AG04449 (cell line): Measurements from ENCODE around the gene CLCN4.

Experiments used
- CTCF ChIA-PET: fragments of 350-600 bp; formaldehyde crosslinking; extraction: SDS; loops from one replicate; lab custom pipeline; 2021; ENCODE audit warnings: antibody characterized with exemption; lab: Yijun Ruan, JAX
- POLR2A ChIA-PET: fragments of 400-600, 350-600 bp; formaldehyde crosslinking; extraction: SDS; loops from one replicate; lab custom pipeline; 2020; ENCODE audit warnings: antibody characterized with exemption, inconsistent platforms; lab: Yijun Ruan, JAX
- DNase-seq: peaks from one replicate; pipeline ENCODE4 v3.0.0-alpha.2; 2010; ENCODE audit warnings: low read depth, low spot score
- H3K4me3 ChIP-seq: 2 replicates; pipeline ENCODE4 v1.5.1; 2011; ENCODE audit warnings: low read depth, mild to moderate bottlenecking, control low read depth, low read length
- CTCF ChIP-seq: IDR thresholded peaks from one replicate; pipeline ENCODE4 v1.5.1; 2011; ENCODE audit warnings: mild to moderate bottlenecking, moderate library complexity, low read length, control low read depth, inconsistent platforms; ENCODE audit not compliant: insufficient read depth; ENCODE audit errors: missing control alignments

CLCN4 gene

DNA sequence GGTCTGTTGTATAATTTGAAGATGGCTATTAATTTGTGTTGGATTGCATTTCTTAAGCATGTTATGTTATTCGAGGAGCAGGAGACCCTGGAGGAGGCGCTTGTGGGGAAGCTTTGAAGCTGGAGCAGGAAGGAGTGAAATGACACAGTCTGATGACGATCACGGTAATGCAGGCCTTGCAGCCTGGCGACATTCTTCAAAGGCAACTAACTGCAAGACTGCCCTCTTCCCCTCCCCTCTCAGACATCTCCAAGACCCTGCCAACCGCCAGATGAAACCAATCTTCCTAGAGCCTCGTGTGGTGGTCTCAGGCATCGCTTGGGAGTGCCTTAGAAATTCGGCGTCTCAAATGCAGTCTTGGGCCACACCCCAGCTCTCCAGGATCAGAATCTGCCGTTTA is 16.1 kb downstream of the CLCN4 start:
- ChIA-PET POLR2A (no interaction called here), CTCF (interaction anchor here (1.9 to 3.1 kb wide), 2 partner anchors 17 to 53 kb away, joined by 8 to 14 read pairs; no protein-coding TSS in a partner anchor)
- no peak overlapping the region for H3K4me3 ChIP-seq
- no peak for DNase-seq
- no peak for TF ChIP-seq CTCF

DNA sequence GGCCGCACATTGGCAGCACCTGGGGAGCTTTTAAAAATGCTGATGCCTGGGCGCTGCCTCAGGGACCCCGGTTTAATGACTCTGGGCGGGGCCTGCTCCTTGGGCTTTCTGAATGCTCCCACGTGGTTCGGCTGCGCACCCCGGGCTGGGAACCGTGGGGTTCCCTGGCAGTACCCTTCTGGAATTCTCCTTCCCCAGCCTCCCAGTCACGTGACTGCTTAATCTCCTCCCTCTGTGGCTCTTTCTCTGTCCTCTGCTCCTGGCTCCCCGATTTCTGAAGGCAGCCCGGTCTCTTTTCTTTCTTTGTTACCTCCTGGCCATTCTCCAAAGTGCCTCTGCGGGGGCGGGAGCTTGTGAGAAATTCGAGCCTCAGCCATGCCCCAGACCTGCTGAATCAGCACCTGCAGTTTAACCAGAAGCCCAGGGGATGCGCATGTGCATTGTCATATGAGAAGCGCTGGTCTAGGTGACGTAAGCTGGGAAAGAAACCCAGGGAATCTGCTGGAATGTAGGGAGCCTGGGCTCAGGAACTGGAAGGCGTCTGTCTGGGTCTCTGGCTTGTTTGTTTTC is 16.6 kb downstream of the CLCN4 start:
- CTCF ChIA-PET: interaction anchor here (1.9 to 3.1 kb wide), 2 partner anchors 17 to 53 kb away, joined by 8 to 14 read pairs; no protein-coding TSS in a partner anchor
- POLR2A ChIA-PET: no interaction called here
- no peak for TF ChIP-seq CTCF
- no peak overlapping the region for H3K4me3 ChIP-seq
- no peak for DNase-seq

GRCh38 chrX:10174051-10174450 is 17.3 kb downstream of the CLCN4 start:
- TF ChIP-seq CTCF: no peak
- no peak overlapping the region for H3K4me3 ChIP-seq
- no peak for DNase-seq
- ChIA-PET POLR2A (no interaction called here), CTCF (interaction anchor here (1.9 to 3.1 kb wide), 2 partner anchors 16 to 54 kb away, joined by 8 to 14 read pairs; no protein-coding TSS in a partner anchor)

DNA sequence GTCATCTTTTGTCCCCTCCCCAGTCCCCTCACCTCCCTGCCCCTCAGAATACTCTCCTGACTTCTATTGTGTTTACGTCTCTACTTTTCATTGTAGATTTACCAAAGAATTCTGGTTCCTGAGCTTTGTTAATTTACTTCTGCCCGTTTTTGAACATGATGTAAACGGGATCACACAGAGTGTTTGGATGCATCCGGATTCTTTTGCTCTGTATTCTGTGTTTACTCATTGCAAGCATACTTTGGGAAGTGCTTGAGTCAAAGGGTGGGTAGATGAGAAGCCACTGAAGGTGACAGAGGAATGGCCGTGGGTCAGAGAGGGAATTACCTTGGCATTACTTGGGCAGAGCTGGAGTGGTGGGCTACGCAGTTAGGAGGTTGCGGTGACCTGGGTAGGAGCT is 18.0 kb downstream of the CLCN4 start:
- TF ChIP-seq CTCF: no peak
- ChIA-PET CTCF (interaction anchor here (1.9 to 3.1 kb wide), 3 partner anchors 15 to 179 kb away, joined by 7 to 14 read pairs (median 8); no protein-coding TSS in a partner anchor), POLR2A (interaction anchor here (0.5 kb wide), 1 partner anchor 396 kb away, joined by 5 read pairs; no protein-coding TSS in a partner anchor)
- no peak for DNase-seq
- no peak overlapping the region for H3K4me3 ChIP-seq

DNA sequence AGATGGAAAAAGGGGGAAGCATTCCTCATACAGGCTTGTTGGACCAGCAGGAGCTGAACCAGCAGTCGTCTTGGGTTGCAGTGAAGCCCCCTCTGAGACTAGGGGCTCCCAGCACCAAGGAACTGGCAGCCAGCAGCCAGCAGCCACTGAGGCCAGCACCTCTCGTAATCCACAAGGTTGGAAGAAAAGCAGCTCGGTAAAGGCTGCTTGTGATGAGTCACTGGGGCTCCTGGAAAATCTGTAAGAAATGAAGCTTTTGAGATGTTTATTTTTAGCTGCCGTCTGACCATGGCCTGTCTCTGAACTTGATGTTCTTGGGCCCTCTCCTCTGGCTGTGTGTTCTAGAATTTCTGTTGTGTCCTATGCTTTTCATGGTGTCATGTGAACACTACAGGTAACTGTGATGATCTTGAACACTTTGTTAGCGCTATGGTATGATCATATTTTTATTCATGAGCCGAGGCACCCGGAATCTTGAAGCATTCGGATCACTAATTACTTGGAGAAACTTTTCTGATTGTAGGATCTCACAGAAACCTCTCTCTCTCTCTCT is 18.6 kb downstream of the CLCN4 start:
- no peak for DNase-seq
- H3K4me3 ChIP-seq: no peak overlapping the region
- CTCF ChIA-PET: interaction anchor here (1.6 to 3.1 kb wide), 3 partner anchors 15 to 180 kb away, joined by 4 to 14 read pairs (median 7); no protein-coding TSS in a partner anchor
- POLR2A ChIA-PET: interaction anchor here (0.5 kb wide), 1 partner anchor 396 kb away, joined by 5 read pairs; no protein-coding TSS in a partner anchor
- no peak for TF ChIP-seq CTCF

DNA sequence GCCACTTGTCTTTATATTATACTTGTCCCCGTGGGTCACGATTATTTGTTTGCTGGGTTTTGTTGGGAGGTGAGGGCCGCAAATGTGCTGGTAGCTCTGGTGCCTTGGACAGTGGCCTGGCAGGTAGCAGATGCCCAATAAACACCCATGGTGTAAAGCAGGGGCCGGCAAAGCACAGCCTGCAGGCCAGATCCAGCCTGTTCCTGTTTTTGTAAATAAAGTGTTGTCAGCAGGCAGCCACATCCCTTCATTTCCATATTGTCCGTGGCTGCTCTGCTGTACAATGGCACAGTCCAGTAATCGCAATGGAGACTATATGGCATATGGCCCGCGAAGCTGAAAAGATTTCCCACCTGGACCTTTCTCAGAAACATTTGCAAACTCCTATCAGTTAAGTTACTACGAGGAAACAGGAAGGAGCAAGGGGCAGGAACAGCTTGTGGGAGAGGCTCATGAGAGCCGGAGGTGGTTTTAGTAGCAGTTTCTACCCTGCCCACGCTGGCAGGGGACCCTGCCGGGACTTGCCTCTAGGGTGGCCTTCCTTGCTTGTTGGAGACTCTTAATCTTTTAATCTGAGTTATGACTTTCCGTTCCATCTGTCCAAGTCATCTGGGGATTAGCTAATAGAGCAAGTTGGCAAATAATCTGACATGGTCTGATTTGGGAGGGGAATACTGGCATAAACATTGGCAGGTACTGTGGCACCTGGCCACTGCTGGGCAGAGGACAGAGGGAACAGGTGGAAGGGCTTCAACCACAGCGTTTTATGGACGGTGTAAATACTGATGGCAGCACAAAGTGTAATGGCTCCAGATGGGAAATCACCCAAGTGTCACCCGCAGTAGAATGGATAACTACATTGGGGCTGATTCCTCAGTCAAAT is 19.6 kb downstream of the CLCN4 start:
- no peak overlapping the region for H3K4me3 ChIP-seq
- POLR2A ChIA-PET: no interaction called here
- TF ChIP-seq CTCF: no peak
- no peak for DNase-seq
- CTCF ChIA-PET: interaction anchor here (1.5 to 3.1 kb wide), 5 partner anchors 11 to 181 kb away, joined by 3 to 14 read pairs (median 7); no protein-coding TSS in a partner anchor
